Activated B cell treated with CpG ODN at 0.5 μM for 24 hours (primary cell): Measurements from ENCODE around the gene FHOD3. TPM values are rescaled to one million over a fixed set of nuclear protein-coding genes. Genes with fewer than 3 reads are reported as not detected.
"Not testable (repeated sequence)": the region's sequence is repeated elsewhere in the genome, so short reads cannot be mapped to it uniquely, and the experiment has no call there.

ENCODE experiments used
- ATAC-seq: fragments of 200-7000 bp; cut with Tn5 transposase; one replicate; pipeline ENCODE4 v1.10.0; 2021; ENCODE audit warnings: low read depth, mild to moderate bottlenecking, moderate library complexity
- CTCF ChIA-PET: fragments of 350-600 bp; sonication (Branson Sonifier 250); formaldehyde crosslinking; loops from one replicate; lab custom pipeline; 2021; ENCODE audit warnings: antibody characterized with exemption; lab: Charles Lee
- POLR2A ChIA-PET: fragments of 350-600 bp; sonication (Branson Sonifier 250); formaldehyde crosslinking; loops from one replicate; lab custom pipeline; 2021; ENCODE audit warnings: antibody characterized with exemption; lab: Charles Lee
- DNase-seq: peaks from one replicate; pipeline ENCODE4 v3.0.0; 2022
- H3K27ac Mint-ChIP-seq: one replicate; pipeline ENCODE4 v1.8.0; 2020; ENCODE audit warnings: mixed read lengths
- H3K27me3 Mint-ChIP-seq: one replicate; pipeline ENCODE4 v1.8.0; 2021; ENCODE audit warnings: mixed read lengths
- H3K36me3 Mint-ChIP-seq: one replicate; pipeline ENCODE4 v1.8.0; 2021; ENCODE audit warnings: low read depth, mixed read lengths
- H3K4me1 Mint-ChIP-seq: one replicate; pipeline ENCODE4 v1.8.0; 2021; ENCODE audit warnings: mixed read lengths
- H3K4me3 Mint-ChIP-seq: one replicate; pipeline ENCODE4 v1.8.0; 2020; ENCODE audit warnings: mild to moderate bottlenecking, mixed read lengths
- H3K9me3 Mint-ChIP-seq: one replicate; pipeline ENCODE4 v1.8.0; 2020; ENCODE audit warnings: mixed read lengths
- CTCF ChIP-seq: fragments of 200-600 bp; IDR thresholded peaks from one replicate; pipeline ENCODE4 v1.8.0; 2022; ENCODE audit warnings: antibody characterized with exemption, mild to moderate bottlenecking
- intact Hi-C: fragments of 100-400 bp; cut with micrococcal nuclease; formaldehyde crosslinking; loops from one replicate; pipeline ENCODE4 v1.15.1; 2024
- total RNA-seq: library from RNA; stranded (reverse); gene quantifications from 2 replicates; pipeline ENCODE4 v1.2.3, GENCODE V29; 2022

FHOD3 gene
- total RNA-seq, 1 donor from 2014 or later = not detected

GRCh38 chr18:36545821-36546427 lies 248.4 kb downstream of the FHOD3 start:
- ATAC-seq (no peak), DNase-seq (no peak)
- no peak overlapping the region for H3K4me3 Mint-ChIP-seq
- no peaks in the 10 kb centered on the region for H3K4me1 Mint-ChIP-seq
- no peaks in the 10 kb centered on the region for H3K36me3 Mint-ChIP-seq
- ChIA-PET CTCF (no interaction called here), POLR2A (no interaction called here)
- no peak overlapping the region for H3K27ac Mint-ChIP-seq
- H3K9me3 Mint-ChIP-seq = peaks cover 5% of the 10 kb centered on the region
- intact Hi-C loops = no loop called here
- no peak for TF ChIP-seq CTCF
- H3K27me3 Mint-ChIP-seq = no peaks in the 10 kb centered on the region

- no peak for ATAC-seq
- Mint-ChIP-seq H3K9me3 (peaks cover 8% of the 10 kb centered on the region), H3K27me3 (no peaks in the 10 kb centered on the region), H3K36me3 (no peaks in the 10 kb centered on the region), H3K27ac (no peak overlapping the region), H3K4me1 (no peaks in the 10 kb centered on the region), H3K4me3 (no peak overlapping the region)
- intact Hi-C loops = no loop called here
- ChIA-PET POLR2A (no interaction called here), CTCF (no interaction called here)
- TF ChIP-seq CTCF = no peak
- DNase-seq = no peak
Observed at GRCh38 chr18:36546876-36547275, 249.4 kb downstream of the FHOD3 start.

- Mint-ChIP-seq H3K9me3 (peaks cover 8% of the 10 kb centered on the region), H3K4me1 (no peaks in the 10 kb centered on the region), H3K27ac (no peak overlapping the region), H3K36me3 (no peaks in the 10 kb centered on the region), H3K27me3 (no peaks in the 10 kb centered on the region), H3K4me3 (no peak overlapping the region)
- ATAC-seq (no peak), DNase-seq (no peak)
- ChIA-PET POLR2A (no interaction called here), CTCF (no interaction called here)
- intact Hi-C loops = no loop called here
- TF ChIP-seq CTCF = no peak
Observed at GRCh38 chr18:36547544-36547943, 250.0 kb downstream of the FHOD3 start.

GRCh38 chr18:36551274-36551673 lies 253.8 kb downstream of the FHOD3 start:
- H3K9me3 Mint-ChIP-seq, H3K27me3 Mint-ChIP-seq, POLR2A ChIA-PET, H3K36me3 Mint-ChIP-seq, DNase-seq, H3K4me1 Mint-ChIP-seq, H3K4me3 Mint-ChIP-seq, H3K27ac Mint-ChIP-seq, intact Hi-C loops, CTCF ChIA-PET, ATAC-seq: not testable (repeated sequence)

GRCh38 chr18:36558234-36558633 lies 260.7 kb downstream of the FHOD3 start:
- ChIA-PET CTCF (no interaction called here), POLR2A (no interaction called here)
- H3K4me1 Mint-ChIP-seq = no peaks in the 10 kb centered on the region
- H3K4me3 Mint-ChIP-seq = no peak overlapping the region
- H3K9me3 Mint-ChIP-seq = peaks cover 2% of the 10 kb centered on the region
- no peak overlapping the region for H3K27ac Mint-ChIP-seq
- intact Hi-C loops = no loop called here
- H3K27me3 Mint-ChIP-seq = peaks cover 9% of the 10 kb centered on the region
- no peaks in the 10 kb centered on the region for H3K36me3 Mint-ChIP-seq
- no peak for DNase-seq
- no peak for ATAC-seq
- TF ChIP-seq CTCF = no peak
